ENCODE data around the gene DIDO1.

DIDO1 gene

GRCh38 chr20:62926229-62927127 lies at the start of gene DIDO1:
Gene DIDO1 (minus strand): TSS chr20:62926505.
- TF ChIP-seq EGR1 (IDR thresholded peaks at IDR 0.05): peak; percentile 77
- peak; percentile 58 for TF ChIP-seq TAF1 (IDR thresholded peaks at IDR 0.05; ENCODE audit: low read depth)
- no peak for TF ChIP-seq EP300 (IDR thresholded peaks at IDR 0.05; ENCODE audit: borderline replicate concordance)
- TF ChIP-seq USF1 (IDR thresholded peaks at IDR 0.05): no peak
- peak; percentile 81 for TF ChIP-seq YY1 (IDR thresholded peaks at IDR 0.05; ENCODE audit: low read depth)
- TF ChIP-seq ZBTB7A (IDR thresholded peaks at IDR 0.05; ENCODE audit: low read depth): no peak
- TF ChIP-seq, protein P1, sequence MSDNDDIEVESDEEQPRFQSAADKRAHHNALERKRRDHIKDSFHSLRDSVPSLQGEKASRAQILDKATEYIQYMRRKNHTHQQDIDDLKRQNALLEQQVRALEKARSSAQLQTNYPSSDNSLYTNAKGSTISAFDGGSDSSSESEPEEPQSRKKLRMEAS (IDR thresholded peaks at IDR 0.05): peak; percentile 11; the same call in 1 of the 2 replicates
- TF ChIP-seq CREB1 (IDR thresholded peaks at IDR 0.05; ENCODE audit: low read depth): no peak

DNA sequence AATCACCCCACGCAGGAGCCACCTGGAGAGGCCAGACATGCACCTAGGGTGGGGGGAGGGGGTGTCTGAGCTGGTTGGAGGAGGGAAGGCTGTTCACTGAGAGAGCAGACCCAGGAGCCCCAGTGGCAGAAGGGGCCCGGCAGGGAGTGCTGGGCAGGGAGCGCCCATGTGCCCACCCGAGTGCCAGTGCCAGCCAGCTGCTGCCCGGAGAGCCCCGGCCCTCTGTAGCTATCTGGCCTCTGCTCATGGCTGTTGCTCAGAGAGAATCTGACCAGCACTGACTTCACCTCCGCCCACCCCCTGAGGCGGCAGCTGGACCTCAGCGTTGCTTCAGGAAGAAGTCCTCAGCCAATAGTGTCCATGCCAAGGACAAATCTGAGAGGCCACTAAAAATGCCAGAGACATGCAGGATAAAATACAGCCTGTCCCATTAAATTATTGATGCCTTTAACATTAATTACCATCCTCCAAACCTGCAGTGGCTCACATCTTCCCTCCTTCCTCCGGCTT lies 49.0 kb upstream of the DIDO1 start:
- TF ChIP-seq EP300 (IDR thresholded peaks at IDR 0.05; ENCODE audit: borderline replicate concordance) (no peak), YY1 (IDR thresholded peaks at IDR 0.05; ENCODE audit: low read depth) (no peak), CEBPB (IDR thresholded peaks at IDR 0.05) (no peak), TAF1 (IDR thresholded peaks at IDR 0.05; ENCODE audit: low read depth) (no peak)

DNA sequence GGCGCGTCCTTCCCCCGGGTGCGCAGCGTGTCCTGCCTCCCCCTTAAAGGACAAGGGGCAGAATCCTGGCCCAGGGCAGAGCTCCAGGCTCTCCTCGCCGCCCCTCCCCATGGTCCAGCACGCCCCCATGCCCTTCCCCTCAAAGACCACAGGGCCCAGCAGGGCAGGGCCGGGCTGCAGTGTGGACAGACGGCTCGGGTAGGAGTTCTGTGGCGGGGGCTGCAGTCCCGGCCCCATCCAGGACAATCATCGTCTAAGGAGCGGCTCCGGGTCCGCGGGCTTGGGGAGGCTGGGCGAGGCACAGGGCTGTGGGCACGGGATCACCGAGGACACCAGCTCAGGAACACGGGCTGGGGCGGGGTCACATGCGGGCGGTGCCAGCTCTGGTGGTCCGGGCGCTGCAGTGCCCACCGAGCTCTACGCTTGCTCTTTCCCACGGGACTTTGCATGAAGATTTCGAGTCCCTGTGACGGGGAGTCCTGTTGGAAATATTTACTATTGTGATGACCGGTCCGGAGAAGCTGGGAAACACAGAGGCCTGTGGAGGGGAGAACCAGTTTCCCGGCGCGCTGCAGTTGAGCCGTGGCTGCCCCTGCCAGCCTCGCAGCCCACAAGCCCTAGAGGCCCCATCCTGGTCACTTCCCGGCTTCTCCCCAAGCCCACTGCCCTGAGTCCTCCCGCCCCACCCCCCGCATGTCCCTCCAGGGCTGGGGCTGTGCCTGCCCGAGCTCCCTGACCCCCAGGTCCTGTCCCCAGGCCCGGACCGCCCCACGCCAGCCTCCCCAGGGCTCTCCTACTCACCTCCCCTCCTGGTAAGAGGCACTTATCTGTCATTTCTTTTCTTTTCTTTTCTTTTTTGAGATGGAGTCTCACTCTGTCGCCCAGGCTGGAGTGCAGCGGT lies 46.8 kb upstream of the DIDO1 start:
- TF ChIP-seq EP300 (IDR thresholded peaks at IDR 0.05; ENCODE audit: borderline replicate concordance) (no peak), RAD21 (IDR thresholded peaks at IDR 0.05; ENCODE audit: low read depth) (no peak), TEAD4 (IDR thresholded peaks at IDR 0.05) (no peak), TCF12 (IDR thresholded peaks at IDR 0.05; ENCODE audit: low read depth) (no peak), YY1 (IDR thresholded peaks at IDR 0.05; ENCODE audit: low read depth) (no peak), CREB1 (IDR thresholded peaks at IDR 0.05; ENCODE audit: low read depth) (no peak), TAF1 (IDR thresholded peaks at IDR 0.05; ENCODE audit: low read depth) (no peak), CEBPB (IDR thresholded peaks at IDR 0.05) (no peak), NFIC (IDR thresholded peaks at IDR 0.05) (no peak), FOXM1 (IDR thresholded peaks at IDR 0.05; ENCODE audit: borderline replicate concordance, low read depth) (no peak), ZBTB7A (IDR thresholded peaks at IDR 0.05; ENCODE audit: low read depth) (no peak), EGR1 (IDR thresholded peaks at IDR 0.05) (no peak), USF1 (IDR thresholded peaks at IDR 0.05) (no peak)
- TF ChIP-seq, protein P2, sequence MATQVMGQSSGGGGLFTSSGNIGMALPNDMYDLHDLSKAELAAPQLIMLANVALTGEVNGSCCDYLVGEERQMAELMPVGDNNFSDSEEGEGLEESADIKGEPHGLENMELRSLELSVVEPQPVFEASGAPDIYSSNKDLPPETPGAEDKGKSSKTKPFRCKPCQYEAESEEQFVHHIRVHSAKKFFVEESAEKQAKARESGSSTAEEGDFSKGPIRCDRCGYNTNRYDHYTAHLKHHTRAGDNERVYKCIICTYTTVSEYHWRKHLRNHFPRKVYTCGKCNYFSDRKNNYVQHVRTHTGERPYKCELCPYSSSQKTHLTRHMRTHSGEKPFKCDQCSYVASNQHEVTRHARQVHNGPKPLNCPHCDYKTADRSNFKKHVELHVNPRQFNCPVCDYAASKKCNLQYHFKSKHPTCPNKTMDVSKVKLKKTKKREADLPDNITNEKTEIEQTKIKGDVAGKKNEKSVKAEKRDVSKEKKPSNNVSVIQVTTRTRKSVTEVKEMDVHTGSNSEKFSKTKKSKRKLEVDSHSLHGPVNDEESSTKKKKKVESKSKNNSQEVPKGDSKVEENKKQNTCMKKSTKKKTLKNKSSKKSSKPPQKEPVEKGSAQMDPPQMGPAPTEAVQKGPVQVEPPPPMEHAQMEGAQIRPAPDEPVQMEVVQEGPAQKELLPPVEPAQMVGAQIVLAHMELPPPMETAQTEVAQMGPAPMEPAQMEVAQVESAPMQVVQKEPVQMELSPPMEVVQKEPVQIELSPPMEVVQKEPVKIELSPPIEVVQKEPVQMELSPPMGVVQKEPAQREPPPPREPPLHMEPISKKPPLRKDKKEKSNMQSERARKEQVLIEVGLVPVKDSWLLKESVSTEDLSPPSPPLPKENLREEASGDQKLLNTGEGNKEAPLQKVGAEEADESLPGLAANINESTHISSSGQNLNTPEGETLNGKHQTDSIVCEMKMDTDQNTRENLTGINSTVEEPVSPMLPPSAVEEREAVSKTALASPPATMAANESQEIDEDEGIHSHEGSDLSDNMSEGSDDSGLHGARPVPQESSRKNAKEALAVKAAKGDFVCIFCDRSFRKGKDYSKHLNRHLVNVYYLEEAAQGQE (IDR thresholded peaks at IDR 0.05; ENCODE audit: low read depth): no peak
- TF ChIP-seq, protein P1 (IDR thresholded peaks at IDR 0.05): no peak

DNA sequence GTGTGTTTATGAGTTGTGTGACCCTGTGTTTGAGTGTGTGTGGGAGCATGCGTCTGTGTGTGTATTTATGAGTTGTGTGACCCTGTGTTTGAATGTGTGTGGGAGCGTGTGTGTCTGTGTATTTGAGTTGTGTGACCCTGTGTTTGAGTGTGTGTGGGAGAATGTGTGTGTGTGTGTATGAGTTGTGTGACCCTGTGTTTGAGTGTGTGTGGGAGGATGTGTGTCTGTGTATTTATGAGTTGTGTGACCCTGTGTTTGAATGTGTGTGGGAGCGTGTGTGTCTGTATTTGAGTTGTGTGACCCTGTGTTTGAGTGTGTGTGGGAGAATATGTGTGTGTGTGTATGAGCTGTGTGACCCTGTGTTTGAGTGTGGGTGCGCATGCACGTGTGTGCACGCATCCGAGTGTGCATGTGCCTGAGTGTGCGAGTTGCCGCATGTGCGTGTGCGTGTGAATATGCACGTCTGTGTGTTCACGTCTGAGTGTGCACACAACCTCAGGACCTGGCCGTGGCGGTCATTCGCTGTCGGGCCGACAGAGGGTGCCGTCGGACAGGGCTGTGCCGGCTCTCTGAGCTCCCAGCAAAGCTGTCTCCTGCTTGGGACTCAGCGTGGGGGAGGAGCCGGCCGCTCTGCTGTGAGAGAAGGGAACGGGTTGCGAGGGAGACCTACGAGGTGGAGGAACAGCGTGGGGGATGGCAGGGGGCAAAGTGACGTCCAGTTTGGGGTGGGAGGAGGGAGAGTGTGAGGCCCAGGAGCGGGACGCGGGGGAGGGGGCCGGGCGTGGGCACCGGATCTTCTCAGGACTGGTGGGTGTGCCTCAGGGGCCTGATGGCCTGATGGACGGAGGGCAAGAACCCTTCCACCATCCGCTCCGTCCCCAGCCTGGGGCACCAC lies 45.9 kb upstream of the DIDO1 start:
- TF ChIP-seq EP300 (IDR thresholded peaks at IDR 0.05; ENCODE audit: borderline replicate concordance) (no peak), RAD21 (IDR thresholded peaks at IDR 0.05; ENCODE audit: low read depth) (peak; percentile 97)

DNA sequence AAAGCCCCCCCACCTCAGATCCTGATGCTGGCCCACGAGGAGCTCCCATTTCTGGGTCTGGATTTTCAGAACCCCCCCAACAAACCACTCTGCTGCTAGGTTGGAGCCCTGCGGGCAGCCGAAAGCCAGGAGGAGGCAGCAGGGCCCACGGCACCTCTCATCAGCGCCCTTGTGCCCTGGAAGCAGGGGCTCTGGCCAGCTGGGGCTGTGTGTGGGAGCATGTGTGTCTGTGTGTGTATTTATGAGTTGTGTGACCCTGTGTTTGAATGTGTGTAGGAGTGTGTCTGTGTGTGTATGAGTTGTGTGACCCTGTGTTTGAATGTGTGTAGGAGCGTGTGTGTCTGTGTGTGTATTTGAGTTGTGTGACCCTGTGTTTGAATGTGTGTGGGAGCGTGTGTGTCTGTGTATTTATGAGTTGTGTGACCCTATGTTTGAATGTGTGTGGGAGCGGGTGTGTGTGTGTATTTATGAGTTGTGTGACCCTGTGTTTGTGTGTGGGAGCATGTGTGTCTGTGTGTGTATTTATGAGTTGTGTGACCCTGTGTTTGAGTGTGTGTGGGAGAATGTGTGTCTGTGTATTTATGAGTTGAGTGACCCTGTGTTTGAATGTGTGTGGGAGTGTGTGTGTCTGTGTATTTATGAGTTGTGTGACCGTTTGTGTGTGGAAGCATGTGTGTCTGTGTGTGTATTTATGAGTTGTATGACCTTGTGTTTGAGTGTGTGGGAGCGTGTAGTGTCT lies 45.1 kb upstream of the DIDO1 start:
- no peak for TF ChIP-seq NFIC (IDR thresholded peaks at IDR 0.05)
- no peak for TF ChIP-seq USF1 (IDR thresholded peaks at IDR 0.05)
- TF ChIP-seq CREB1 (IDR thresholded peaks at IDR 0.05; ENCODE audit: low read depth): no peak
- TF ChIP-seq TAF1 (IDR thresholded peaks at IDR 0.05; ENCODE audit: low read depth): no peak
- no peak for TF ChIP-seq RAD21 (IDR thresholded peaks at IDR 0.05; ENCODE audit: low read depth)
- TF ChIP-seq YY1 (IDR thresholded peaks at IDR 0.05; ENCODE audit: low read depth): no peak
- no peak for TF ChIP-seq FOXM1 (IDR thresholded peaks at IDR 0.05; ENCODE audit: borderline replicate concordance, low read depth)
- TF ChIP-seq, protein P2 (IDR thresholded peaks at IDR 0.05; ENCODE audit: low read depth): no peak
- no peak for TF ChIP-seq CEBPB (IDR thresholded peaks at IDR 0.05)
- TF ChIP-seq, protein P1 (IDR thresholded peaks at IDR 0.05): no peak
- TF ChIP-seq TCF12 (IDR thresholded peaks at IDR 0.05; ENCODE audit: low read depth): no peak
- TF ChIP-seq EGR1 (IDR thresholded peaks at IDR 0.05): no peak

Measured in Ishikawa (cell line).